HepG2 (cell line): ENCODE measurements around the gene IL11RA. TPM values are rescaled to one million over a fixed set of nuclear protein-coding genes. Genes with fewer than 3 reads are reported as not detected.

Experiments
- BRD4 ChIP-seq: sonication (generic); formaldehyde crosslinking; IDR thresholded peaks from 2 replicates; pipeline ENCODE4 v1.4.0; 2020; ENCODE audit warnings: missing genetic modification reagents
- MAFF ChIP-seq: IDR thresholded peaks from 2 replicates; pipeline ENCODE4 v1.6.1; 2011; ENCODE audit warnings: low read depth, low read length, improper control_type of control experiment
- MTERF4 ChIP-seq: sonication (generic); formaldehyde crosslinking; IDR thresholded peaks from 2 replicates; pipeline ENCODE4 v1.8.0; 2023; ENCODE audit warnings: mild to moderate bottlenecking, missing genetic modification reagents
- NFRKB ChIP-seq: fragments of 450-650 bp; IDR thresholded peaks from 2 replicates; pipeline ENCODE4 v1.6.1; 2017
- PPARG ChIP-seq: conservative IDR thresholded peaks from 2 replicates; pipeline ENCODE4 v1.6.1; 2016; ENCODE audit warnings: missing biosample characterization, missing genetic modification reagents
- RERE ChIP-seq: IDR thresholded peaks from 2 replicates; pipeline ENCODE4 v1.6.1; 2016; ENCODE audit warnings: low read depth, missing genetic modification reagents, missing compliant biosample characterization
- SCMH1 ChIP-seq: sonication (generic); formaldehyde crosslinking; IDR thresholded peaks from 2 replicates; pipeline ENCODE4 v1.9.0; 2021; ENCODE audit warnings: missing genetic modification reagents, mild to moderate bottlenecking, borderline replicate concordance
- SMAD1 ChIP-seq: sonication (generic); formaldehyde crosslinking; IDR thresholded peaks from 2 replicates; pipeline ENCODE4 v1.4.0; 2020; ENCODE audit warnings: missing genetic modification reagents, low read depth, mild to moderate bottlenecking, borderline replicate concordance
- SP5 ChIP-seq: IDR thresholded peaks from 2 replicates; pipeline ENCODE4 v1.6.1; 2016; ENCODE audit warnings: low read depth, borderline replicate concordance
- ZBTB1 ChIP-seq: sonication (generic); formaldehyde crosslinking; IDR thresholded peaks from 2 replicates; pipeline ENCODE4 v1.4.0; 2020; ENCODE audit warnings: missing genetic modification reagents, borderline replicate concordance
- ZFP36 ChIP-seq: fragments of 150-350 bp; IDR thresholded peaks from 2 replicates; pipeline ENCODE4 v1.6.1; 2018; ENCODE audit warnings: borderline replicate concordance, low read length, low read depth; ENCODE audit not compliant: partially characterized antibody
- ZNF143 ChIP-seq: sonication (generic); formaldehyde crosslinking; IDR thresholded peaks from 2 replicates; pipeline ENCODE4 v1.4.0; 2020; ENCODE audit warnings: missing genetic modification reagents
- ZNF180 ChIP-seq: sonication (generic); formaldehyde crosslinking; IDR thresholded peaks from 2 replicates; pipeline ENCODE4 v1.4.0; 2020; ENCODE audit warnings: low read depth, missing genetic modification reagents, borderline replicate concordance
- ZNF232 ChIP-seq: sonication (generic); formaldehyde crosslinking; IDR thresholded peaks from 2 replicates; pipeline ENCODE4 v1.4.0; 2020; ENCODE audit warnings: missing genetic modification reagents, borderline replicate concordance
- ZNF460 ChIP-seq: sonication (generic); formaldehyde crosslinking; IDR thresholded peaks from 2 replicates; pipeline ENCODE4 v1.5.1; 2020; ENCODE audit warnings: missing genetic modification reagents, mild to moderate bottlenecking, borderline replicate concordance
- ZNF724P ChIP-seq: sonication (generic); formaldehyde crosslinking; IDR thresholded peaks from 2 replicates; pipeline ENCODE4 v1.8.0; 2022; ENCODE audit warnings: missing genetic modification reagents, borderline replicate concordance
- ZNF749 ChIP-seq: sonication (generic); formaldehyde crosslinking; IDR thresholded peaks from 2 replicates; pipeline ENCODE4 v1.8.0; 2022; ENCODE audit warnings: mild to moderate bottlenecking, missing genetic modification reagents, moderate library complexity, borderline replicate concordance
- polyA plus RNA-seq, 8 experiments: library from polyadenylated mRNA; depleted of rRNA in 3 of 8; stranded (reverse) in 7 of 8; unstranded in 1 of 8; fragments of >200 nt; fragmentation: Illumina TruSeq in 4 of 8; extraction: Trizol in 4 of 8; gene quantifications; 2 replicates each; pipeline versions ENCODE4 v1.2.1 to v1.2.3, GENCODE V29; 2011 to 2016; ENCODE audit warnings: low read depth in 4 of 8, missing spikeins in 1 of 8, mixed read lengths in 1 of 8; ENCODE audit not compliant: insufficient read depth in 1 of 8
- total RNA-seq, 5 experiments: library from RNA; depleted of rRNA; stranded (reverse); fragments of >200 nt; fragmentation: Illumina TruSeq; extraction: Trizol; gene quantifications; 2 replicates each; pipeline ENCODE4 v1.2.3, GENCODE V29; 2016; ENCODE audit warnings: low read depth in 1 of 5
- TF ChIP-seq, protein P1 (sequence below): sonication (generic); formaldehyde crosslinking; IDR thresholded peaks from 2 replicates; pipeline ENCODE4 v1.4.0; 2020; ENCODE audit warnings: missing genetic modification reagents, borderline replicate concordance
- TF ChIP-seq, protein P2 (sequence below): sonication (generic); formaldehyde crosslinking; IDR thresholded peaks from 2 replicates; pipeline ENCODE4 v1.4.0; 2020; ENCODE audit warnings: missing genetic modification reagents, borderline replicate concordance

The IL11RA gene
- total and polyA plus RNA-seq, 2 of the 13 experiments (the other 11 are each of a cell fraction or from before 2014, with no cell fraction given): 2.0 to 4.2 TPM

DNA sequence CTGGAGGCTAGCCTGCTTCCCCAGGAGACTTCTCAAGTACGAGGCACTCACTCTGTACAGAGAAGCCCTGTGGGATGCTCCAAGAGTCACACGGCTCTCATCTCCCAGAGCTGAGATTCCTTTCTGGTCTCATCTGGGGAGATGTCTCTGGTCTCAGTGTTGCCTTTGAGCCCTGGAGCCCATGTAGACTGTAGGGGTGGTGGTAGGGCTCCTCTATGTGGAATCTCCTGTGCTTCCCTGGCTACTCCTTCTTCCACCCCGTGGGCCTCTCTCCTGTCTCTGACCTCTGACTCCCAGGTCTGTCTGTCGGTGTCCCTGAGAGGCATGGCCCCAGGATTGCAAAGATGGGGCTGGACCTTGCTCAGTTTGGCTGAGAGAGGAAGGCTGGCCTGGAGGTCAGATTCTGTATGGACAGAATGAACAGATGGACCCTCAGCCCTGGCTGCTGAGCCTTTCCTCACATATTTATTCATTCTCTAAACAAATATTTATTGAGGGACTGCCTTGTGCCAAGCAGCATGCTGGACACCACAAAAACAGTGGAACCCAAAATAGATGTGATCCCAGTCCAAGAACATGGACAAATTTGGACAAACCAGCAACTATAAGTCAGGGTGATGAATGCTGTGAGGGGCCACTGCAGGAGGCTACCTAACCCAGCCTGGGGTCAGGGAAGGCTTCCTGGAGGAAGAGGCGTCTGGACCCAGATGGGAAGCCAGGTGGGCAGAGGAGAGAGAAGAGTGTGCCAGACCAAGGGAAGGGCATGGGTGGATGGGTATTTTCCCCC is 36.5 kb downstream of the IL11RA start (continued):
- TF ChIP-seq MTERF4 (CRISPR knock-in tag) (no peak), ZNF232 (CRISPR knock-in tag) (no peak), RERE (CRISPR knock-in tag) (0 out of 2 replicates have a peak, but pooled peaks have one; percentile 28), SCMH1 (no peak), MAFF (no peak), ZNF749 (CRISPR knock-in tag) (no peak), PPARG (CRISPR knock-in tag) (peak; percentile 62), BRD4 (CRISPR knock-in tag) (no peak), NFRKB (no peak), ZNF460 (CRISPR knock-in tag) (no peak), ZNF724P (CRISPR knock-in tag) (0 out of 2 replicates have a peak, but pooled peaks have one; percentile 19), ZFP36 (peak; percentile 73), ZBTB1 (CRISPR knock-in tag) (no peak), ZNF180 (CRISPR knock-in tag) (no peak), SP5 (CRISPR knock-in tag) (no peak), ZNF143 (CRISPR knock-in tag) (no peak), SMAD1 (no peak)
- TF ChIP-seq, protein P1, sequence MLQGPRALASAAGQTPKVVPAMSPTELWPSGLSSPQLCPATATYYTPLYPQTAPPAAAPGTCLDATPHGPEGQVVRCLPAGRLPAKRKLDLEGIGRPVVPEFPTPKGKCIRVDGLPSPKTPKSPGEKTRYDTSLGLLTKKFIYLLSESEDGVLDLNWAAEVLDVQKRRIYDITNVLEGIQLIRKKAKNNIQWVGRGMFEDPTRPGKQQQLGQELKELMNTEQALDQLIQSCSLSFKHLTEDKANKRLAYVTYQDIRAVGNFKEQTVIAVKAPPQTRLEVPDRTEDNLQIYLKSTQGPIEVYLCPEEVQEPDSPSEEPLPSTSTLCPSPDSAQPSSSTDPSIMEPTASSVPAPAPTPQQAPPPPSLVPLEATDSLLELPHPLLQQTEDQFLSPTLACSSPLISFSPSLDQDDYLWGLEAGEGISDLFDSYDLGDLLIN: no peak
- TF ChIP-seq, protein P2, sequence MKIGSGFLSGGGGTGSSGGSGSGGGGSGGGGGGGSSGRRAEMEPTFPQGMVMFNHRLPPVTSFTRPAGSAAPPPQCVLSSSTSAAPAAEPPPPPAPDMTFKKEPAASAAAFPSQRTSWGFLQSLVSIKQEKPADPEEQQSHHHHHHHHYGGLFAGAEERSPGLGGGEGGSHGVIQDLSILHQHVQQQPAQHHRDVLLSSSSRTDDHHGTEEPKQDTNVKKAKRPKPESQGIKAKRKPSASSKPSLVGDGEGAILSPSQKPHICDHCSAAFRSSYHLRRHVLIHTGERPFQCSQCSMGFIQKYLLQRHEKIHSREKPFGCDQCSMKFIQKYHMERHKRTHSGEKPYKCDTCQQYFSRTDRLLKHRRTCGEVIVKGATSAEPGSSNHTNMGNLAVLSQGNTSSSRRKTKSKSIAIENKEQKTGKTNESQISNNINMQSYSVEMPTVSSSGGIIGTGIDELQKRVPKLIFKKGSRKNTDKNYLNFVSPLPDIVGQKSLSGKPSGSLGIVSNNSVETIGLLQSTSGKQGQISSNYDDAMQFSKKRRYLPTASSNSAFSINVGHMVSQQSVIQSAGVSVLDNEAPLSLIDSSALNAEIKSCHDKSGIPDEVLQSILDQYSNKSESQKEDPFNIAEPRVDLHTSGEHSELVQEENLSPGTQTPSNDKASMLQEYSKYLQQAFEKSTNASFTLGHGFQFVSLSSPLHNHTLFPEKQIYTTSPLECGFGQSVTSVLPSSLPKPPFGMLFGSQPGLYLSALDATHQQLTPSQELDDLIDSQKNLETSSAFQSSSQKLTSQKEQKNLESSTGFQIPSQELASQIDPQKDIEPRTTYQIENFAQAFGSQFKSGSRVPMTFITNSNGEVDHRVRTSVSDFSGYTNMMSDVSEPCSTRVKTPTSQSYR (CRISPR knock-in tag): no peak
